ENCODE measurements around the gene CBX5. TPM values are rescaled to one million over a fixed set of nuclear protein-coding genes. Genes with fewer than 3 reads are reported as not detected.
"Not testable (repeated sequence)": the region's sequence is repeated elsewhere in the genome, so short reads cannot be mapped to it uniquely, and the experiment has no call there.

Gene CBX5
- polyA plus RNA-seq, 5 donors = 78.1 to 132 (median 110) TPM

- no peak for DNase-seq
Observed at GRCh38 chr12:54296393-54297099, 16.6 kb upstream of the CBX5 start.

- DNase-seq = no peak
Observed at GRCh38 chr12:54294953-54295566, 15.1 kb upstream of the CBX5 start.

GRCh38 chr12:54294152-54294952, 14.4 kb upstream of the CBX5 start:
- DNase-seq = no peak

GRCh38 chr12:54292931-54293241, 13.0 kb upstream of the CBX5 start:
- no peak for DNase-seq

- no peak for DNase-seq
Observed at GRCh38 chr12:54292083-54292930, 12.4 kb upstream of the CBX5 start.

- DNase-seq = no peak
Observed at GRCh38 chr12:54287261-54288157, 7.6 kb upstream of the CBX5 start.

- DNase-seq = no peak
Observed at GRCh38 chr12:54286042-54287030, 6.4 kb upstream of the CBX5 start.

GRCh38 chr12:54285150-54286041, 5.5 kb upstream of the CBX5 start:
- DNase-seq = no peak

GRCh38 chr12:54284070-54284780, 4.3 kb upstream of the CBX5 start:
- not testable (repeated sequence) for DNase-seq

GRCh38 chr12:54282949-54283593, 3.1 kb upstream of the CBX5 start:
- DNase-seq = no peak

GRCh38 chr12:54281694-54282093, 1.8 kb upstream of the CBX5 start:
- DNase-seq = not testable (repeated sequence)

GRCh38 chr12:54281261-54281638, 1.3 kb upstream of the CBX5 start:
- not testable (repeated sequence) for DNase-seq

- DNase-seq = peak; percentile 98 to 99
Observed at GRCh38 chr12:54280468-54281260, 742 bp upstream of the CBX5 start, which contains the start of gene HNRNPA1. Gene HNRNPA1, plus strand, starts transcription at chr12:54280726. Its CDS starts 82 bp downstream, at chr12:54280808.

- no peak for DNase-seq
Observed at GRCh38 chr12:54279227-54279631, 693 bp downstream of the CBX5 start.

GRCh38 chr12:54277823-54278276, 2.1 kb downstream of the CBX5 start:
- DNase-seq = no peak

- no peak for DNase-seq
Observed at GRCh38 chr12:54276368-54276767, 3.6 kb downstream of the CBX5 start.

Data from right lung (tissue), 5 donors.